OCI-LY7 (cell line): ENCODE results near the gene C10orf71.

Experiments used
- CTCF ChIP-seq: fragments of 200-600 bp; sonication (generic); conservative IDR thresholded peaks from 2 replicates; pipeline ENCODE4 v1.5.1; 2014; ENCODE audit warnings: mild to moderate bottlenecking, antibody characterized with exemption, low read length, moderate library complexity, mixed read lengths
- EZH2phosphoT487 ChIP-seq: fragments of 200-600 bp; sonication (generic); IDR thresholded peaks from 2 replicates; pipeline ENCODE4 v1.6.1; 2018; ENCODE audit warnings: low read depth, borderline replicate concordance, mild to moderate bottlenecking, mixed run types, antibody characterized with exemption, low read length, moderate library complexity, mixed read lengths

DNA sequence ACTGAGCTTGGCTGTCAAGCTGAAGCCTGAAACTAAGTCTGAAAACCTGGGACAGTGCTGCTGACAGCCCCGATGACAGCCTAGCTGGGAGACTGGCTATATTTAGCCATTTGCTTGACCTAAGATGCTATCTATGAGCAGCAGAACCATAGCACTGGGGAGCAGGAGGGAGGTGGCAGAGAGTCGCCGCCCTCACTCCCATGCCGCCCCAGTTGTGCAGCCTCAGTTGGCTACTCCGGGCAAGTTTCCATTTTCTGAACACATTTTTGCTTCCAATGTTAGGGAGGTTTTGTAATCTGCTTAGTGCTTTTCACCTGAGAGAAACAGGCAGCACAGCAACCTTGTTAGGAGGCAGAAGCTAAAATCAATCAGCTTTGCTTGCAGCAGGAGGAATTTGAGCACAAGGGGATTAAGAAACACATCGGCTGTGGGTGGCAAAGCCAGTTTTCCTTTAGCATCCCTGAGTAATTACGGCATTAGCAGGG lies 20.4 kb upstream of the C10orf71 start:
- TF ChIP-seq CTCF = no peak
- TF ChIP-seq EZH2phosphoT487 = no peak
